HuH-7 (cell line): ENCODE data around the gene ZNF487.
"Not testable (repeated sequence)": the region's sequence is repeated elsewhere in the genome, so short reads cannot be mapped to it uniquely, and the experiment has no call there.

ENCODE experiments used
- DNase-seq: peaks from one replicate; pipeline ENCODE4 v3.0.0; 2011; ENCODE audit warnings: low spot score

ZNF487 gene

GRCh38 chr10:43436291-43437140 lies at the start of gene ZNF487:
Gene ZNF487, plus strand, starts transcription at chr10:43437111. Its CDS starts 38,703 bp downstream, at chr10:43475814.
- peak; percentile 84 for DNase-seq

GRCh38 chr10:43387678-43388032 lies 49.3 kb upstream of the ZNF487 start:
- DNase-seq: no peak

GRCh38 chr10:43389867-43390266 lies 47.0 kb upstream of the ZNF487 start:
- DNase-seq: no peak

GRCh38 chr10:43390333-43390732 lies 46.6 kb upstream of the ZNF487 start:
- DNase-seq: no peak

GRCh38 chr10:43390759-43391158 lies 46.2 kb upstream of the ZNF487 start:
- DNase-seq: no peak

GRCh38 chr10:43391496-43391895 lies 45.4 kb upstream of the ZNF487 start:
- DNase-seq: no peak

GRCh38 chr10:43392748-43393147 lies 44.2 kb upstream of the ZNF487 start:
- no peak for DNase-seq

- DNase-seq: not testable (repeated sequence)
These were observed 43.7 kb upstream of the ZNF487 start for GRCh38 chr10:43393186-43393585.

GRCh38 chr10:43393606-43394360 lies 43.1 kb upstream of the ZNF487 start:
- DNase-seq: no peak

GRCh38 chr10:43394868-43395267 lies 42.0 kb upstream of the ZNF487 start:
- no peak for DNase-seq

GRCh38 chr10:43395571-43396060 lies 41.3 kb upstream of the ZNF487 start:
- DNase-seq: no peak

GRCh38 chr10:43396061-43396927 lies 40.6 kb upstream of the ZNF487 start:
- peak; percentile 72 for DNase-seq

- DNase-seq: peak; percentile 74
These were observed 39.8 kb upstream of the ZNF487 start for GRCh38 chr10:43396928-43397624.

- DNase-seq: no peak
These were observed 38.0 kb upstream of the ZNF487 start for GRCh38 chr10:43398939-43399319.

- DNase-seq: peak; percentile 44
These were observed 37.3 kb upstream of the ZNF487 start for GRCh38 chr10:43399320-43400310.

- no peak for DNase-seq
These were observed 35.3 kb upstream of the ZNF487 start for GRCh38 chr10:43401627-43402026.

GRCh38 chr10:43402176-43402575 lies 34.7 kb upstream of the ZNF487 start:
- DNase-seq: no peak

- no peak for DNase-seq
These were observed 33.9 kb upstream of the ZNF487 start for GRCh38 chr10:43402880-43403452.

GRCh38 chr10:43403911-43404703 lies 32.8 kb upstream of the ZNF487 start:
- DNase-seq: no peak
